H1 (cell line): ENCODE data around the gene LRRC63. TPM values are rescaled to one million over a fixed set of nuclear protein-coding genes. Genes with fewer than 3 reads are reported as not detected.

ENCODE experiments used
- CTCF ChIA-PET: fragments of 300-600 bp; sonication (Branson Sonifier 250); formaldehyde crosslinking; loops from one replicate; lab custom pipeline; 2021; ENCODE audit not compliant: partially characterized antibody; lab: Charles Lee
- POLR2A ChIA-PET: fragments of 300-600 bp; sonication (Branson Sonifier 250); formaldehyde crosslinking; loops from one replicate; lab custom pipeline; 2021; ENCODE audit warnings: inconsistent platforms; ENCODE audit not compliant: partially characterized antibody; lab: Charles Lee
- DNase-seq, 2 experiments: peaks; one replicate each; pipeline versions ENCODE4 v3.0.0 to v3.0.0-alpha.2; 2010 to 2022; ENCODE audit warnings: low spot score in 2 of 2, low read depth in 1 of 2, mixed read lengths in 1 of 2
- FAIRE-seq: peaks from 2 replicates; lab custom pipeline; 2011; peaks lifted over from hg19 to GRCh38; lab: Jason Lieb, UNC
- H2AFZ ChIP-seq: 2 replicates; pipeline ENCODE4 v1.8.1; 2012; ENCODE audit warnings: low read length, inconsistent platforms
- H2AK5ac ChIP-seq: 2 replicates; pipeline ENCODE4 v1.6.1; 2013; ENCODE audit warnings: low read depth, low read length
- H2BK120ac ChIP-seq: replicated peaks from 2 replicates; pipeline ENCODE3; 2013; ENCODE audit warnings: low read depth, low read length, inconsistent platforms
- H2BK12ac ChIP-seq: 2 replicates; pipeline ENCODE4 v1.6.1; 2013; ENCODE audit warnings: low read depth, low read length
- H2BK15ac ChIP-seq: 2 replicates; pipeline ENCODE4 v1.6.1; 2013; ENCODE audit warnings: low read length
- H2BK20ac ChIP-seq: 2 replicates; pipeline ENCODE4 v1.6.1; 2013; ENCODE audit warnings: low read length
- H2BK5ac ChIP-seq: 2 replicates; pipeline ENCODE4 v1.6.1; 2013; ENCODE audit warnings: low read depth, low read length
- H3K14ac ChIP-seq: 2 replicates; pipeline ENCODE4 v1.6.1; 2013; ENCODE audit warnings: inconsistent platforms; ENCODE audit not compliant: insufficient read length
- H3K18ac ChIP-seq: 2 replicates; pipeline ENCODE4 v1.6.1; 2013; ENCODE audit warnings: low read length; ENCODE audit errors: extremely low read depth
- H3K23ac ChIP-seq: 2 replicates; pipeline ENCODE4 v1.6.1; 2013; ENCODE audit warnings: inconsistent platforms; ENCODE audit not compliant: insufficient read length
- H3K23me2 ChIP-seq: 2 replicates; pipeline ENCODE4 v1.6.1; 2013; ENCODE audit warnings: low read depth, low read length
- H3K27ac ChIP-seq: 2 replicates; pipeline ENCODE4 v1.6.1; 2011; ENCODE audit warnings: low read depth, low read length, inconsistent platforms
- H3K27me3 ChIP-seq, 4 experiments: replicated peaks in 1 of 4; 1 replicate in 1 of 4; 2 replicates in 3 of 4; pipeline versions ENCODE4 v1.6.1 to v1.8.1; 2011 to 2013; ENCODE audit warnings: low read length in 3 of 4, mild to moderate bottlenecking in 3 of 4, inconsistent platforms in 2 of 4, mixed read lengths in 2 of 4, moderate library complexity in 1 of 4; ENCODE audit not compliant: control insufficient read depth in 3 of 4, insufficient read depth in 3 of 4; ENCODE audit errors: extremely low read depth in 1 of 4
- H3K36me3 ChIP-seq, 4 experiments: 2 replicates each; pipeline versions ENCODE4 v1.6.1 to v1.8.1; 2011 to 2013; ENCODE audit warnings: mild to moderate bottlenecking in 4 of 4, low read length in 3 of 4, moderate library complexity in 2 of 4, control low read depth in 1 of 4, inconsistent platforms in 1 of 4; ENCODE audit not compliant: insufficient read depth in 4 of 4, control insufficient read depth in 2 of 4
- H3K4ac ChIP-seq: replicated peaks from 2 replicates; pipeline ENCODE3; 2013; ENCODE audit warnings: low read length, low read depth, mixed read lengths, inconsistent platforms; ENCODE audit not compliant: insufficient read length
- H3K4me1 ChIP-seq, 4 experiments: replicated peaks in 1 of 4; 1 replicate in 1 of 4; 2 replicates in 3 of 4; pipeline versions ENCODE4 v1.6.1 to v1.8.1; 2011 to 2013; ENCODE audit warnings: low read length in 3 of 4, inconsistent platforms in 2 of 4, mixed read lengths in 1 of 4; ENCODE audit not compliant: insufficient read depth in 4 of 4, control insufficient read depth in 3 of 4
- H3K4me2 ChIP-seq, 2 experiments: 2 replicates each; pipeline versions ENCODE4 v1.6.1 to v1.8.1; 2011 to 2013; ENCODE audit warnings: low read depth in 2 of 2, low read length in 2 of 2, control low read depth in 1 of 2, inconsistent platforms in 1 of 2, mild to moderate bottlenecking in 1 of 2; ENCODE audit not compliant: insufficient read depth in 1 of 2
- H3K4me3 ChIP-seq, 4 experiments: fragments of 200-600, 300-600 bp in 1 of 4; sonication (generic), shearing (Covaris generic), sonication (Bioruptor Twin) in 1 of 4; 2 replicates each; pipeline versions ENCODE4 v1.5.1 to v1.8.1; 2011 to 2016; ENCODE audit warnings: low read length in 4 of 4, low read depth in 3 of 4, control low read depth in 2 of 4, inconsistent platforms in 2 of 4, mild to moderate bottlenecking in 2 of 4, mixed read lengths in 1 of 4, moderate library complexity in 1 of 4; ENCODE audit not compliant: insufficient read depth in 2 of 4; ENCODE audit errors: extremely low read depth in 1 of 4
- H3K56ac ChIP-seq: replicated peaks from 2 replicates; pipeline ENCODE3; 2013; ENCODE audit warnings: low read depth, mild to moderate bottlenecking, mixed read lengths, low read length, inconsistent platforms; ENCODE audit not compliant: insufficient read length
- H3K79me1 ChIP-seq: 2 replicates; pipeline ENCODE4 v1.6.1; 2013; ENCODE audit warnings: low read depth, low read length, control low read depth
- H3K79me2 ChIP-seq, 2 experiments: 2 replicates each; pipeline versions ENCODE4 v1.6.1 to v1.8.1; 2012 to 2013; ENCODE audit warnings: low read length in 2 of 2, mild to moderate bottlenecking in 2 of 2, inconsistent platforms in 1 of 2; ENCODE audit not compliant: insufficient read depth in 2 of 2, control insufficient read depth in 1 of 2
- H3K9ac ChIP-seq, 4 experiments: replicated peaks in 1 of 4; 1 replicate in 1 of 4; 2 replicates in 3 of 4; pipeline versions ENCODE4 v1.6.1 to v1.8.1; 2011 to 2013; ENCODE audit warnings: low read depth in 3 of 4, low read length in 3 of 4, control low read depth in 2 of 4, mild to moderate bottlenecking in 2 of 4, moderate library complexity in 2 of 4, inconsistent platforms in 1 of 4; ENCODE audit errors: extremely low read depth in 1 of 4
- H3K9me3 ChIP-seq, 2 experiments: 2 replicates each; pipeline versions ENCODE4 v1.6.1 to v1.8.1; 2012 to 2013; ENCODE audit warnings: mild to moderate bottlenecking in 2 of 2, moderate library complexity in 2 of 2, control low read depth in 1 of 2, inconsistent platforms in 1 of 2, low read depth in 1 of 2, low read length in 1 of 2, mixed read lengths in 1 of 2; ENCODE audit not compliant: insufficient read depth in 2 of 2
- H4K20me1 ChIP-seq, 2 experiments: replicated peaks in 1 of 2; 2 replicates each; pipeline versions ENCODE3 to v1.8.1; 2011 to 2013; ENCODE audit warnings: inconsistent platforms in 2 of 2, low read length in 2 of 2, mild to moderate bottlenecking in 1 of 2; ENCODE audit not compliant: insufficient read depth in 2 of 2, control insufficient read depth in 1 of 2
- H4K5ac ChIP-seq: 2 replicates; pipeline ENCODE4 v1.6.1; 2013; ENCODE audit warnings: low read length, low read depth, mixed read lengths, inconsistent platforms; ENCODE audit not compliant: insufficient read length
- H4K8ac ChIP-seq: 2 replicates; pipeline ENCODE4 v1.8.0; 2013; ENCODE audit warnings: mild to moderate bottlenecking, moderate library complexity, low read length, inconsistent platforms; ENCODE audit not compliant: insufficient read depth; ENCODE audit errors: extremely low read depth
- H4K91ac ChIP-seq: replicated peaks from 2 replicates; pipeline ENCODE3; 2013; ENCODE audit warnings: low read length, mixed read lengths, inconsistent platforms; ENCODE audit not compliant: insufficient read length
- EGR1 ChIP-seq: IDR thresholded peaks from 2 replicates; pipeline ENCODE4 v1.6.1; 2011; ENCODE audit warnings: low read depth, low read length, borderline replicate concordance
- EP300 ChIP-seq, 2 experiments: IDR thresholded peaks; 1 replicate in 1 of 2; 2 replicates in 1 of 2; pipeline ENCODE4 v1.6.1; 2011 to 2012; ENCODE audit warnings: low read depth in 2 of 2, low read length in 2 of 2, mild to moderate bottlenecking in 2 of 2, borderline replicate concordance in 1 of 2, inconsistent platforms in 1 of 2, moderate library complexity in 1 of 2
- GTF2F1 ChIP-seq: IDR thresholded peaks from 2 replicates; pipeline ENCODE4 v1.6.1; 2012; ENCODE audit warnings: low read depth, low read length, improper control_type of control experiment, borderline replicate concordance
- RBBP5 ChIP-seq: IDR thresholded peaks from 2 replicates; pipeline ENCODE4 v1.7.1; 2012; ENCODE audit warnings: low read depth, mild to moderate bottlenecking, inconsistent platforms, low read length, moderate library complexity, borderline replicate concordance
- RFX5 ChIP-seq: IDR thresholded peaks from 2 replicates; pipeline ENCODE4 v1.6.1; 2011; ENCODE audit warnings: low read depth, low read length, improper control_type of control experiment, borderline replicate concordance
- SP1 ChIP-seq: IDR thresholded peaks from 2 replicates; pipeline ENCODE4 v1.6.1; 2011; ENCODE audit warnings: low read depth, low read length
- SRF ChIP-seq: IDR thresholded peaks from 2 replicates; pipeline ENCODE4 v1.6.1; 2011; ENCODE audit warnings: mild to moderate bottlenecking, low read depth, low read length, moderate library complexity
- TCF12 ChIP-seq: IDR thresholded peaks from 2 replicates; pipeline ENCODE4 v1.6.1; 2011; ENCODE audit warnings: low read depth, mild to moderate bottlenecking, low read length
- WGBS, 2 experiments: shearing (Covaris generic) in 1 of 2; methylation state at CpG; one replicate each; pipeline versions ENCODE4 v1.1.6 to v1.1.7; 2013 to 2015; ENCODE audit warnings: low lambda C conversion rate in 2 of 2, mixed read lengths in 2 of 2, inconsistent platforms in 1 of 2, low coverage in 1 of 2, missing lambda C conversion rate in 1 of 2; ENCODE audit not compliant: insufficient replicate concordance in 2 of 2, insufficient coverage in 1 of 2, insufficient read length in 1 of 2; ENCODE audit errors: extremely low coverage in 1 of 2, missing lambda C conversion rate in 1 of 2; 5-methylcytosine and 5-hydroxymethylcytosine counted together
- polyA plus RNA-seq, 7 experiments: library from polyadenylated mRNA; depleted of rRNA in 3 of 7; stranded (reverse) in 5 of 7; unstranded in 2 of 7; fragments of >200 nt in 5 of 7; fragments of 200-250 nt in 2 of 7; gene quantifications; 1 replicate in 5 of 7; 2 replicates in 1 of 7; 4 replicates in 1 of 7; pipeline versions ENCODE4 v1.2.1 to v1.2.3, GENCODE V29; 2011 to 2013; ENCODE audit warnings: missing spikeins in 2 of 7, mixed read lengths in 2 of 7
- total RNA-seq: library from RNA; stranded (reverse); fragmentation: NEBNext Ultra II Directional; extraction: Animal tissue kit (Norgen Biotek cat#: 25700); gene quantifications from 2 replicates; pipeline ENCODE4 v1.2.1, GENCODE V29; 2021

LRRC63 gene
- total and polyA plus RNA-seq, 2 of the 8 experiments (the other 6 are each of a cell fraction or from before 2014, with no cell fraction given): not detected

DNA sequence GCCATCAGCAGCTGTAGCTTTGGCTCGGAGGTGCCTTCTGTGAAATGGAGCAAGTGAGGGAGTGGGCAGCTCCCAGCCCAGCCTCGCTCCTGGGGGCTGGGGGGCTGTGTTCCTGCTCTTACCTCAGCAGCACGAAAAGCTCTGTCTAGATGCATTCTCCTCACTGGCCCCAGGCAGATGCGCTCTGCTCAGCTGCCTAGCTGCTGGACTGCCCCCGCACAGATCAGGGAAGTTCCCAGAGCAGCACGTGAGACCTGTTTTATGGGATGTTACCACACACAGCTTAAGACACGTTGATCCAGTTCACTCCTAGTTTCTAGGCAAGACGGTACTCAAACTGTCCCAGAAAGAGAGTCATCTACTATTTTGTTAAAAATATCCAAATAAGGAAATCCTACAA is 43.4 kb upstream of the LRRC63 start:
- Histone ChIP-seq H4K5ac (no peak overlapping the region), H2BK20ac (no peak overlapping the region), H2BK12ac (no peak overlapping the region), H2BK5ac (no peak overlapping the region), H3K27ac (no peak overlapping the region), H3K56ac (no peak overlapping the region), H3K36me3 (no peaks in the 10 kb centered on the region), H3K4me3 (no peak overlapping the region), H3K4me2 (no peak overlapping the region), H3K27me3 (peaks cover 0 to 4% (median 0%) of the 10 kb centered on the region in 4 experiments; a peak in 1 of 7 replicates), H2AK5ac (no peak overlapping the region), H3K9me3 (no peaks in the 10 kb centered on the region), H3K79me1 (no peaks in the 10 kb centered on the region), H4K91ac (no peak overlapping the region), H3K4me1 (peaks cover 0 to 6% (median 2%) of the 10 kb centered on the region in 4 experiments; a peak in 2 of 7 replicates), H2BK15ac (no peak overlapping the region), H3K23me2 (no peaks in the 10 kb centered on the region), H2BK120ac (no peak overlapping the region), H2AFZ (no peak overlapping the region), H3K4ac (no peak overlapping the region), H3K18ac (no peak overlapping the region), H3K9ac (no peak overlapping the region), H3K23ac (no peak overlapping the region), H3K14ac (no peak overlapping the region), H3K79me2 (no peaks in the 10 kb centered on the region)
- DNase-seq: no peak
- POLR2A ChIA-PET: no interaction called here
- no peak for FAIRE-seq
- 89% methylated on average over 8 of the region's 8 CpGs; no CpG with 5 or more reads in 1 of the 2 experiments for WGBS, 2 experiments
- TF ChIP-seq RFX5 (no peak), EGR1 (no peak), GTF2F1 (no peak), SP1 (no peak), SRF (no peak), EP300 (IDR thresholded peaks at IDR 0.05; ENCODE audit: borderline replicate concordance in 1 of 2, low read depth in 2 of 2, low read length in 2 of 2) (no peak), RBBP5 (no peak), TCF12 (no peak)
- TF ChIP-seq, all 59 proteins: peak for 0
- Histone ChIP-seq H4K8ac (no peak overlapping the region), H4K20me1 (no peaks in the 10 kb centered on the region)
- CTCF ChIA-PET: interaction anchor here (0.6 to 2.2 kb wide), 8 partner anchors 10 to 121 kb away, joined by 3 to 9 read pairs (median 4); partner anchors contain the start of gene LCP1
